Ishikawa (cell line): ENCODE data around the gene CHMP5.

Source experiments
- CEBPB ChIP-seq: IDR thresholded peaks from 2 replicates; pipeline ENCODE4 v1.6.1; 2012
- CREB1 ChIP-seq: IDR thresholded peaks from 2 replicates; pipeline ENCODE4 v1.6.1; 2012; ENCODE audit warnings: low read depth
- EGR1 ChIP-seq: IDR thresholded peaks from 2 replicates; pipeline ENCODE4 v1.6.1; 2012
- EP300 ChIP-seq: IDR thresholded peaks from 2 replicates; pipeline ENCODE4 v1.6.1; 2012; ENCODE audit warnings: borderline replicate concordance
- FOXM1 ChIP-seq: IDR thresholded peaks from 2 replicates; pipeline ENCODE4 v1.6.1; 2012; ENCODE audit warnings: low read depth, borderline replicate concordance
- NFIC ChIP-seq: IDR thresholded peaks from 2 replicates; pipeline ENCODE4 v1.6.1; 2012
- RAD21 ChIP-seq: IDR thresholded peaks from 2 replicates; pipeline ENCODE4 v1.6.1; 2012; ENCODE audit warnings: low read depth
- TAF1 ChIP-seq: IDR thresholded peaks from 2 replicates; pipeline ENCODE4 v1.6.1; 2012; ENCODE audit warnings: low read depth, mild to moderate bottlenecking
- TCF12 ChIP-seq: IDR thresholded peaks from 2 replicates; pipeline ENCODE4 v1.6.1; 2012; ENCODE audit warnings: low read depth
- TEAD4 ChIP-seq: IDR thresholded peaks from 2 replicates; pipeline ENCODE4 v1.6.1; 2012
- USF1 ChIP-seq: IDR thresholded peaks from 2 replicates; pipeline ENCODE4 v1.6.1; 2012
- YY1 ChIP-seq: IDR thresholded peaks from 2 replicates; pipeline ENCODE4 v1.6.1; 2012; ENCODE audit warnings: low read depth
- ZBTB7A ChIP-seq: IDR thresholded peaks from 2 replicates; pipeline ENCODE4 v1.6.1; 2012; ENCODE audit warnings: low read depth
- TF ChIP-seq, protein P1 (sequence below): IDR thresholded peaks from 2 replicates; pipeline ENCODE4 v1.6.1; 2012; ENCODE audit warnings: low read depth, mild to moderate bottlenecking
- TF ChIP-seq, protein P2 (sequence below): IDR thresholded peaks from 2 replicates; pipeline ENCODE4 v1.6.1; 2012

CHMP5 gene

DNA sequence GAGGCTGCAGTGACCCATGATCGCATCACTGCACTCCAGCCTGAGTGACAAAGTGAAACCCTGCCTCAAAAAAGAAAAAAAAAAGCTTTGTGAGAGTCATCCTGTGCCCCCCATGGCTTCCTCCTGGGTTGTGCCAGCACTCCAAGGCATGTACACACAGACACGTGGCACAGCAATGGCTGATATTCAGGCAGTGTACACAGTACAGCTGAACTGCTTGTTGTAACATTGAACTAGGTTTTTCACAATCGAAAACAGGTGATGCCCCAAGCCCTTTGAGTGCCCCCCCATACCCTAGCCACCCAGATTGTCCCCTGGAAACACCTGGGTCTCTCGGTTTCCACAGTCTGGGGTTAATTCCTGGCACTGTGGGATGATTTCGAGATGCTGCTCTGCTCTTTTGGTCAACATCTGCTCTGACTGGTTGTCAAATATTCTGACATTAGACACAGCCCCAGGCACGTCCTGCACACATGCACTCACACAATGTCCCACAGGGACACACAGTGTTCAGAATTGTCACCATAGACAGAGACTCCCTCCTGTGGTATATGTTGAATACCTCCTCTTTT lies 15.7 kb upstream of the CHMP5 start:
- TF ChIP-seq USF1 = no peak
- no peak for TF ChIP-seq CREB1
- TF ChIP-seq EP300 = no peak
- TF ChIP-seq, protein P1, sequence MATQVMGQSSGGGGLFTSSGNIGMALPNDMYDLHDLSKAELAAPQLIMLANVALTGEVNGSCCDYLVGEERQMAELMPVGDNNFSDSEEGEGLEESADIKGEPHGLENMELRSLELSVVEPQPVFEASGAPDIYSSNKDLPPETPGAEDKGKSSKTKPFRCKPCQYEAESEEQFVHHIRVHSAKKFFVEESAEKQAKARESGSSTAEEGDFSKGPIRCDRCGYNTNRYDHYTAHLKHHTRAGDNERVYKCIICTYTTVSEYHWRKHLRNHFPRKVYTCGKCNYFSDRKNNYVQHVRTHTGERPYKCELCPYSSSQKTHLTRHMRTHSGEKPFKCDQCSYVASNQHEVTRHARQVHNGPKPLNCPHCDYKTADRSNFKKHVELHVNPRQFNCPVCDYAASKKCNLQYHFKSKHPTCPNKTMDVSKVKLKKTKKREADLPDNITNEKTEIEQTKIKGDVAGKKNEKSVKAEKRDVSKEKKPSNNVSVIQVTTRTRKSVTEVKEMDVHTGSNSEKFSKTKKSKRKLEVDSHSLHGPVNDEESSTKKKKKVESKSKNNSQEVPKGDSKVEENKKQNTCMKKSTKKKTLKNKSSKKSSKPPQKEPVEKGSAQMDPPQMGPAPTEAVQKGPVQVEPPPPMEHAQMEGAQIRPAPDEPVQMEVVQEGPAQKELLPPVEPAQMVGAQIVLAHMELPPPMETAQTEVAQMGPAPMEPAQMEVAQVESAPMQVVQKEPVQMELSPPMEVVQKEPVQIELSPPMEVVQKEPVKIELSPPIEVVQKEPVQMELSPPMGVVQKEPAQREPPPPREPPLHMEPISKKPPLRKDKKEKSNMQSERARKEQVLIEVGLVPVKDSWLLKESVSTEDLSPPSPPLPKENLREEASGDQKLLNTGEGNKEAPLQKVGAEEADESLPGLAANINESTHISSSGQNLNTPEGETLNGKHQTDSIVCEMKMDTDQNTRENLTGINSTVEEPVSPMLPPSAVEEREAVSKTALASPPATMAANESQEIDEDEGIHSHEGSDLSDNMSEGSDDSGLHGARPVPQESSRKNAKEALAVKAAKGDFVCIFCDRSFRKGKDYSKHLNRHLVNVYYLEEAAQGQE = no peak
- no peak for TF ChIP-seq TCF12
- TF ChIP-seq ZBTB7A = no peak

DNA sequence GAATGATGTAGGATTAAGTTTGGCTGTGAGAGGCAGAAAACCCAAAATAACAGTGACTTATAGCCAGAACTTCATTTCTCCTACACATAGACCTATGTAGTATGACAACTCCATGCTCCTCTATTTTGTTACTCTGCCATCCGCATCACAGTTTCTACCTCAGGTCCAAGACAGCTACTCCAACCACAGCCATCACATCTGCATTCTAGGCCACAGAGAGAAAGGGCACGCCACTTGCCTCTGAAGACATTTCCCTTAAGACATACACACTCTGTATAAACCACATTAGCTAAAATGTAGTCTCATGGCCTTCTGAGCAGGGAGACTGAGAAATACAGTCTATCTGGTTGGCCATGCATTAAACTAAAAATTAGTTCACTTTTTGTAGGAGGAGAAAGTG lies 14.9 kb upstream of the CHMP5 start:
- TF ChIP-seq TCF12 (no peak), TAF1 (no peak), YY1 (no peak), CREB1 (no peak), EGR1 (no peak), NFIC (no peak), USF1 (no peak), FOXM1 (no peak), RAD21 (no peak), ZBTB7A (no peak), EP300 (no peak), CEBPB (no peak), TEAD4 (no peak)
- TF ChIP-seq, protein P2, sequence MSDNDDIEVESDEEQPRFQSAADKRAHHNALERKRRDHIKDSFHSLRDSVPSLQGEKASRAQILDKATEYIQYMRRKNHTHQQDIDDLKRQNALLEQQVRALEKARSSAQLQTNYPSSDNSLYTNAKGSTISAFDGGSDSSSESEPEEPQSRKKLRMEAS = no peak
- TF ChIP-seq, protein P1 = no peak

DNA sequence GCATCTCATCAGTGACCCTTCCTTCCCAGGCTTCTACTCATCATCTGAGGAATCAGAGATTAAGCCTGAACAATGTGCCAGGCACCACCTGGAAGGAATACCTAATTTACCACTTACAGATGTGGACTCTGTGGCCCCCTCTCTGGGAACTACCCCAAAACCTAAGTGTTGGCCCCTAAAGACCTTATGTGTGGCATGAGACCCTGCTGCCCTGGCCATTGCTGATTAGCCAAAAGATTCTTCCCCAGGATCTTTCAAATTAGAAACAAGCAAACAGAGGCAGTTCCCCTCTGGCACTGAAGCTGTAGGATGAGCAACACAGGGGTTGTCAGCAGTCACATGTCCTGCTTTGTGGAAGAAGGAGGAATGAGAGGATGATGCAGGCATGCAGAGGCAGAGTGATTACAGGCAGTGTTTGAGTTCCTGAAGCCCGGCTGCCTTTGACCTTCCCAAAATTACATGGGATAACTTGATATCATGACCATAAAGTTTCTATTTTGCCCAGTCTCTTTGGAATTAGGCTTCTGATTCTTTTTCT lies 14.3 kb upstream of the CHMP5 start:
- TF ChIP-seq NFIC = no peak
- no peak for TF ChIP-seq FOXM1
- TF ChIP-seq RAD21 = no peak
- no peak for TF ChIP-seq TAF1
- no peak for TF ChIP-seq EGR1
- no peak for TF ChIP-seq USF1
- no peak for TF ChIP-seq TCF12
- TF ChIP-seq YY1 = no peak
- TF ChIP-seq, protein P2 = no peak
- TF ChIP-seq, protein P1 = no peak
- TF ChIP-seq ZBTB7A = no peak
- TF ChIP-seq CEBPB = no peak
- TF ChIP-seq CREB1 = no peak
- TF ChIP-seq EP300 = no peak
- no peak for TF ChIP-seq TEAD4

DNA sequence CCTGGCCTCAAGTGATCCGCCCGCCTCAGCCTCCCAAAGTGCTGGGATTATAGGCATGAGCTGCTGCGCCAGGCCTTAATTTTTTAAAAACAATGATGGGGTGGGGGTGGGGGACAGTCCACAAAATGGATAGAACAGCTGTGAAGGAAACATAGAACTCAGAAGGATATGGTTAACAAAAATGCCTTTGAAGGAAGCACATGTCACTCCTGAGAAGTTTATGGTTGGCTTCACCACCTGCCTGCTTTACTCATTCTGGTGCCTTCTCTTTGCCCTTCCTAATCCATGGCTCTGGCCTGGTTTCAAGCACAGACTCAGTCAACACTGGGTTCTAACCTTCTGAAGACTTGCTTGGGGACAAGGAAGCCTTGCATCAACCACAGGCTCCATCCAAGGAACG lies 10.6 kb upstream of the CHMP5 start:
- no peak for TF ChIP-seq CEBPB
- TF ChIP-seq TEAD4 = no peak
- no peak for TF ChIP-seq EGR1
- no peak for TF ChIP-seq USF1
- no peak for TF ChIP-seq ZBTB7A
- TF ChIP-seq RAD21 = no peak
- no peak for TF ChIP-seq CREB1
- no peak for TF ChIP-seq EP300
- TF ChIP-seq TAF1 = no peak
- TF ChIP-seq NFIC = no peak
